ENCODE data around the gene DPT. TPM values are rescaled to one million over a fixed set of nuclear protein-coding genes. Genes with fewer than 3 reads are reported as not detected.

The DPT gene
- total RNA-seq (2021) (0.11 TPM in 1 of 3 replicates, not detected in the others), Bru-seq, nascent RNA (not detected)
- long read RNA-seq, experiment 1 = 0 reads
- long read RNA-seq, experiment 2 = 0 reads
- long read RNA-seq, experiment 3 = 0 reads

- CTCF ChIA-PET = no interaction called here
Observed at GRCh38 chr1:168728473-168729404, at the start of gene DPT. Gene DPT, minus strand, starts transcription at chr1:168729206. Its CDS starts 32 bp downstream, at chr1:168729174.

GRCh38 chr1:168775366-168775765 is 46.4 kb upstream of the DPT start:
- ATAC-seq = no peak
- no peaks in the 10 kb centered on the region for H3K4me1 Mint-ChIP-seq
- CTCF ChIA-PET = no interaction called here
- TF ChIP-seq STAT6 (CRISPR knock-in tag; conservative IDR thresholded peaks at IDR 0.05; ENCODE audit: low read depth) (no peak), ESRRA (CRISPR knock-in tag; IDR thresholded peaks at IDR 0.05; ENCODE audit: borderline replicate concordance) (no peak), ZBTB21 (CRISPR knock-in tag; IDR thresholded peaks at IDR 0.05; ENCODE audit: borderline replicate concordance) (no peak), ZNF281 (CRISPR knock-in tag; IDR thresholded peaks at IDR 0.05) (no peak), EMX1 (CRISPR knock-in tag; IDR thresholded peaks at IDR 0.05) (no peak), E2F4 (CRISPR knock-in tag; IDR thresholded peaks at IDR 0.05; ENCODE audit: borderline replicate concordance, low read depth) (no peak), MYBL2 (CRISPR knock-in tag; IDR thresholded peaks at IDR 0.05) (no peak)

More at GRCh38 chr1:168728473-168729404, at the start of gene DPT:
- Mint-ChIP-seq H3K9me3 (no peaks in the 10 kb centered on the region), H3K4me1 (no peaks in the 10 kb centered on the region), H3K36me3 (no peaks in the 10 kb centered on the region), H3K27ac (no peak within 1 kb of the TSS), H3K27me3 (ENCODE audit: low read depth) (no peaks in the 10 kb centered on the region), H3K4me3 (no peak within 1 kb of the TSS)
- DNase-seq (ENCODE audit: low spot score) (no peak), ATAC-seq (no peak)
- POLR2A ChIA-PET = no interaction called here
- TF ChIP-seq MYBL2 (CRISPR knock-in tag; IDR thresholded peaks at IDR 0.05) (no peak), SP1 (CRISPR knock-in tag; conservative IDR thresholded peaks at IDR 0.05) (no peak), ZNF425 (CRISPR knock-in tag; conservative IDR thresholded peaks at IDR 0.05) (no peak), ZNF232 (CRISPR knock-in tag; IDR thresholded peaks at IDR 0.05) (no peak), TP53 (CRISPR knock-in tag; IDR thresholded peaks at IDR 0.05) (no peak), NFE2L1 (CRISPR knock-in tag; IDR thresholded peaks at IDR 0.05) (no peak), MAX (CRISPR knock-in tag; IDR thresholded peaks at IDR 0.05) (no peak), AFF4 (CRISPR knock-in tag; IDR thresholded peaks at IDR 0.05; ENCODE audit: borderline replicate concordance) (no peak), FOXK1 (CRISPR knock-in tag; IDR thresholded peaks at IDR 0.05) (no peak)

More at GRCh38 chr1:168775366-168775765, 46.4 kb upstream of the DPT start:
- H3K9me3 Mint-ChIP-seq = no peaks in the 10 kb centered on the region
- POLR2A ChIA-PET = no interaction called here
- H3K4me3 Mint-ChIP-seq = no peak overlapping the region
- no peak for DNase-seq (ENCODE audit: low spot score)
- H3K27me3 Mint-ChIP-seq (ENCODE audit: low read depth) = no peaks in the 10 kb centered on the region
- H3K36me3 Mint-ChIP-seq = no peaks in the 10 kb centered on the region
- no peak overlapping the region for H3K27ac Mint-ChIP-seq

All from WTC11 (cell line).